SU-DHL-6 (cell line): ENCODE results near the gene GIGYF2.

Experiments used
- H2AFZ ChIP-seq: fragments of 200-600 bp; sonication (generic); 2 replicates; pipeline ENCODE4 v1.6.1; 2014; ENCODE audit warnings: low read depth, mild to moderate bottlenecking, moderate library complexity, mixed read lengths, antibody characterized with exemption, low read length; ENCODE audit not compliant: severe bottlenecking
- H3F3A ChIP-seq: fragments of 200-600 bp; shearing (Covaris generic); 2 replicates; pipeline ENCODE4 v1.6.0; 2016; ENCODE audit warnings: antibody characterized with exemption, mild to moderate bottlenecking; ENCODE audit not compliant: insufficient read depth
- H3K27ac ChIP-seq: fragments of 200-600 bp; sonication (generic); 2 replicates; pipeline ENCODE4 v1.5.1; 2016; ENCODE audit warnings: low read depth, mild to moderate bottlenecking, low read length, moderate library complexity, mixed read lengths
- H3K27me3 ChIP-seq: fragments of 200-600 bp; sonication (generic), shearing (Covaris generic); 2 replicates; pipeline ENCODE4 v1.6.0; 2014; ENCODE audit warnings: mild to moderate bottlenecking, low read length
- H3K36me3 ChIP-seq: fragments of 200-600 bp; sonication (generic); 2 replicates; pipeline ENCODE4 v1.6.1; 2014; ENCODE audit warnings: mild to moderate bottlenecking, low read length, mixed read lengths
- H3K4me2 ChIP-seq: fragments of 300-600, 200-600 bp; shearing (Covaris generic), sonication (generic); 2 replicates; pipeline ENCODE4 v1.6.0; 2014; ENCODE audit warnings: low read length, low read depth, mild to moderate bottlenecking; ENCODE audit not compliant: poor library complexity, severe bottlenecking
- H3K4me3 ChIP-seq: fragments of 200-600 bp; sonication (generic); 2 replicates; pipeline ENCODE4 v1.5.1; 2014; ENCODE audit warnings: antibody characterized with exemption, low read length, mild to moderate bottlenecking, mixed read lengths; ENCODE audit not compliant: insufficient read depth, poor library complexity, severe bottlenecking
- H3K79me2 ChIP-seq: fragments of 200-600 bp; sonication (generic); 2 replicates; pipeline ENCODE4 v1.6.1; 2014; ENCODE audit warnings: mild to moderate bottlenecking, low read length, moderate library complexity; ENCODE audit not compliant: insufficient read depth
- H3K9ac ChIP-seq: fragments of 200-600 bp; sonication (generic); 2 replicates; pipeline ENCODE4 v1.7.0; 2014; ENCODE audit warnings: mild to moderate bottlenecking, low read length
- H3K9me2 ChIP-seq: fragments of 200-600 bp; sonication (generic); replicated peaks from 2 replicates; pipeline ENCODE4 v1.6.1; 2014; ENCODE audit warnings: low read length; ENCODE audit not compliant: insufficient read depth
- H3K9me3 ChIP-seq: fragments of 200-600 bp; sonication (generic); 2 replicates; pipeline ENCODE4 v1.6.1; 2014; ENCODE audit warnings: low read length, mixed read lengths; ENCODE audit not compliant: insufficient read depth
- H4K20me1 ChIP-seq: fragments of 200-600 bp; sonication (generic); 2 replicates; pipeline ENCODE4 v1.6.1; 2014; ENCODE audit warnings: low read depth, mild to moderate bottlenecking, antibody characterized with exemption, low read length, moderate library complexity, mixed read lengths
- EZH2phosphoT487 ChIP-seq: fragments of 200-600 bp; sonication (generic), shearing (Covaris generic); conservative IDR thresholded peaks from 2 replicates; pipeline ENCODE4 v1.6.1; 2018; ENCODE audit warnings: mild to moderate bottlenecking, antibody characterized with exemption, low read length, moderate library complexity, mixed read lengths
- TF ChIP-seq, protein P1 (sequence below): fragments of 200-600 bp; sonication (generic); IDR thresholded peaks from one replicate; pipeline ENCODE4 v1.5.1; 2017; ENCODE audit warnings: antibody characterized with exemption, mild to moderate bottlenecking, low read length, moderate library complexity; ENCODE audit not compliant: insufficient read depth, poor library complexity, severe bottlenecking

Gene GIGYF2

DNA sequence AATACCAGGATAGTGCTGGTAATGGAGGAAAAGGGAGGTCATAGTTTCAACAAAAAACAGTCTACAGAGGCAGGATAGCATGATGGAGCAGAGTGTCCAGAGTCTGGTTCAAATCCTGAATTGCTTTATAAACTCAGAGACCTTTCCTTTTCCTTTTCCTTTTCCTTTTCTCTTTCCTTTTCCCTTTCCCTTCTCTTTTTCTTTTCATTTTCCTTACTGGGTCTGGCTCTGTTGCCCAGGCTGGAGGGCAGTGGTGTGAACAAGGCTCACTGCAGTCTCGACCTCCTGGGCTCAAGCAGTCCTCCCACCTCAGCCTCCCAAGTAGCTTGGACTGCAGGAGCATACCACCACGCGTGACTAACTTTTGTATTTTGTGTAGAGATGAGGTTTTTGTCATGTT, 31.7 kb downstream of the GIGYF2 start:
- H2AFZ ChIP-seq = no peak overlapping the region
- no peaks in the 10 kb centered on the region for H3K36me3 ChIP-seq
- H3K9me3 ChIP-seq = no peaks in the 10 kb centered on the region
- H3K27ac ChIP-seq = no peak overlapping the region
- TF ChIP-seq EZH2phosphoT487 = no peak
- TF ChIP-seq, protein P1, sequence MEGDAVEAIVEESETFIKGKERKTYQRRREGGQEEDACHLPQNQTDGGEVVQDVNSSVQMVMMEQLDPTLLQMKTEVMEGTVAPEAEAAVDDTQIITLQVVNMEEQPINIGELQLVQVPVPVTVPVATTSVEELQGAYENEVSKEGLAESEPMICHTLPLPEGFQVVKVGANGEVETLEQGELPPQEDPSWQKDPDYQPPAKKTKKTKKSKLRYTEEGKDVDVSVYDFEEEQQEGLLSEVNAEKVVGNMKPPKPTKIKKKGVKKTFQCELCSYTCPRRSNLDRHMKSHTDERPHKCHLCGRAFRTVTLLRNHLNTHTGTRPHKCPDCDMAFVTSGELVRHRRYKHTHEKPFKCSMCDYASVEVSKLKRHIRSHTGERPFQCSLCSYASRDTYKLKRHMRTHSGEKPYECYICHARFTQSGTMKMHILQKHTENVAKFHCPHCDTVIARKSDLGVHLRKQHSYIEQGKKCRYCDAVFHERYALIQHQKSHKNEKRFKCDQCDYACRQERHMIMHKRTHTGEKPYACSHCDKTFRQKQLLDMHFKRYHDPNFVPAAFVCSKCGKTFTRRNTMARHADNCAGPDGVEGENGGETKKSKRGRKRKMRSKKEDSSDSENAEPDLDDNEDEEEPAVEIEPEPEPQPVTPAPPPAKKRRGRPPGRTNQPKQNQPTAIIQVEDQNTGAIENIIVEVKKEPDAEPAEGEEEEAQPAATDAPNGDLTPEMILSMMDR = no peak
- H4K20me1 ChIP-seq = no peaks in the 10 kb centered on the region
- no peak overlapping the region for H3K9ac ChIP-seq
- H3F3A ChIP-seq = no peaks in the 10 kb centered on the region
- H3K4me3 ChIP-seq = no peak overlapping the region
- no peaks in the 10 kb centered on the region for H3K27me3 ChIP-seq
- no peak overlapping the region for H3K4me2 ChIP-seq
- peaks cover 5% of the 10 kb centered on the region for H3K79me2 ChIP-seq
- H3K9me2 ChIP-seq = no peaks in the 10 kb centered on the region

DNA sequence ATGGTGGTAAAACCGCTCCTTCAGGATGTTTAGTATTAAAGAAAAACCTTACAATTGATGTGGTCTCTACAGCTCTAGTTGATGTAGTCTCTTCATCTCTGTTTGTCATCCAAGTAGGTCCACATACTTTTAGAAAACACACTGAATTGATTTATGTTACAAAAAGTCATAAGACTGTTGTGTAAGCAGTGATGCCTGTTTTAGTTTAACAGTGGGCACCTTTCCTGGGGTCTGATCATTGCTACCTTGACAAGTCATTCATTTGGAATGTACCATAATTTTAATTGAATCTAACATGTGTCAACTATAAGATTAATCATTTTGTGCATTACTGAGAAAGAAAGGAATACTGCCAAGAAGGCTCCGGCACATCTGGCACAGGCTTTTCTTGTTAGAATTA, 34.3 kb downstream of the GIGYF2 start:
- TF ChIP-seq, protein P1 = no peak
- TF ChIP-seq EZH2phosphoT487 = no peak
- H3F3A ChIP-seq = no peaks in the 10 kb centered on the region
- no peak overlapping the region for H3K4me2 ChIP-seq
- no peak overlapping the region for H3K9ac ChIP-seq
- no peaks in the 10 kb centered on the region for H4K20me1 ChIP-seq
- H3K27me3 ChIP-seq = no peaks in the 10 kb centered on the region
- no peaks in the 10 kb centered on the region for H3K9me2 ChIP-seq
- no peak overlapping the region for H3K27ac ChIP-seq
- H3K4me3 ChIP-seq = no peak overlapping the region
- no peak overlapping the region for H2AFZ ChIP-seq
- H3K36me3 ChIP-seq = peaks cover 3% of the 10 kb centered on the region; the same call in 1 of the 2 replicates
- H3K9me3 ChIP-seq = no peaks in the 10 kb centered on the region
- H3K79me2 ChIP-seq = peaks cover 10% of the 10 kb centered on the region

DNA sequence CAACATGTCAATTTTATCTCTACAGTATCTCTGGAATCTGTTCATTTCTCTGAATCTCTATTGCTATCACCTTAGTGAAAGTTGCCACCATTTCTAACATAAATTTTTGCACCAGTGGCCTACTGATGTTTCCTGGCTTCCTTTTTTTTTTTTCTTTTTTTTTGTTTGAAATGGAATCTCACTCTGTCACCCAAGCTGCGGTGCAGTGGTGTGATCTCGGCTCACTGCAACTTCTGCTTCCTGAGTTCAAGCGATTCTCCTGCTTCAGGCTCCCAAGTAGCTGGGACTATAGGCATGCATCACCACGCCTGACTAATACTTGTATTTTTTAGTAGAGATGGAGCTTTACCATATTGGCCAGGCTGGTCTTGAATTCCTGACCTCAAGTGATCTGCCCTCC, 44.2 kb downstream of the GIGYF2 start:
- no peaks in the 10 kb centered on the region for H3F3A ChIP-seq
- TF ChIP-seq, protein P1 = no peak
- no peak for TF ChIP-seq EZH2phosphoT487
- H3K27me3 ChIP-seq = no peaks in the 10 kb centered on the region
- H3K9me2 ChIP-seq = no peaks in the 10 kb centered on the region
- H4K20me1 ChIP-seq = no peaks in the 10 kb centered on the region
- no peak overlapping the region for H3K27ac ChIP-seq
- H3K9me3 ChIP-seq = no peaks in the 10 kb centered on the region
- no peak overlapping the region for H3K4me2 ChIP-seq
- H3K4me3 ChIP-seq = no peak overlapping the region
- H2AFZ ChIP-seq = no peak overlapping the region
- H3K79me2 ChIP-seq = no peaks in the 10 kb centered on the region
- peaks cover 3% of the 10 kb centered on the region; the same call in 1 of the 2 replicates for H3K36me3 ChIP-seq
- no peak overlapping the region for H3K9ac ChIP-seq

DNA sequence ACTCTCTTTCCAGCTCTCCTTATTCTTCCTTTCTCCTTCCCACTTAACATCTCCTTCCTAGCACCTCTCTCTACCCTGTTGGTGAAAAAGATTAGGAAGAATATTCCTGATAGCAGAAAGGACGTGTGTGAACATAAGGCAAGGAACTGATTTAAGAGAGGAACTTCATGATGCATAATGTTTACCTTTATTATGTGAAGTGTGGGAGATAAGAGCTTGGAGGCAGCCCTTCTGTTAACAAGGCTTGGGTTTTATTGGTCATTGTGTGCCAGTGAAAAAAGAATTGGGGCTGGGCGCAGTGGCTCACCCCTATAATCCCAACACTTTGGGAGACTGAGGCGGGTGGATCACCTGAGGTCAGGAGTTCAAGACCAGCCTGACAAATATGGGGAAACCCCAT, 44.8 kb downstream of the GIGYF2 start:
- no peak overlapping the region for H2AFZ ChIP-seq
- H3K9me3 ChIP-seq = no peaks in the 10 kb centered on the region
- H3K79me2 ChIP-seq = no peaks in the 10 kb centered on the region
- no peak overlapping the region for H3K27ac ChIP-seq
- no peak for TF ChIP-seq EZH2phosphoT487
- TF ChIP-seq, protein P1 = no peak
- no peaks in the 10 kb centered on the region for H3K27me3 ChIP-seq
- H3K36me3 ChIP-seq = 0 out of 2 replicates have a peak, but pooled peaks cover 3% of the 10 kb centered on the region
- no peaks in the 10 kb centered on the region for H3F3A ChIP-seq
- no peak overlapping the region for H3K4me2 ChIP-seq
- no peak overlapping the region for H3K4me3 ChIP-seq
- H3K9me2 ChIP-seq = no peaks in the 10 kb centered on the region
- no peak overlapping the region for H3K9ac ChIP-seq
- no peaks in the 10 kb centered on the region for H4K20me1 ChIP-seq
